NCI-H82 treated with DMSO at 0.1 percent for 48 hours (cell line): ENCODE data around the gene LMX1B.

Experiments used
- DNase-seq: peaks from one replicate; lab custom pipeline; 2025; ENCODE audit not compliant: unreplicated experiment; lab: John Stamatoyannopoulos, UW

LMX1B gene

DNA sequence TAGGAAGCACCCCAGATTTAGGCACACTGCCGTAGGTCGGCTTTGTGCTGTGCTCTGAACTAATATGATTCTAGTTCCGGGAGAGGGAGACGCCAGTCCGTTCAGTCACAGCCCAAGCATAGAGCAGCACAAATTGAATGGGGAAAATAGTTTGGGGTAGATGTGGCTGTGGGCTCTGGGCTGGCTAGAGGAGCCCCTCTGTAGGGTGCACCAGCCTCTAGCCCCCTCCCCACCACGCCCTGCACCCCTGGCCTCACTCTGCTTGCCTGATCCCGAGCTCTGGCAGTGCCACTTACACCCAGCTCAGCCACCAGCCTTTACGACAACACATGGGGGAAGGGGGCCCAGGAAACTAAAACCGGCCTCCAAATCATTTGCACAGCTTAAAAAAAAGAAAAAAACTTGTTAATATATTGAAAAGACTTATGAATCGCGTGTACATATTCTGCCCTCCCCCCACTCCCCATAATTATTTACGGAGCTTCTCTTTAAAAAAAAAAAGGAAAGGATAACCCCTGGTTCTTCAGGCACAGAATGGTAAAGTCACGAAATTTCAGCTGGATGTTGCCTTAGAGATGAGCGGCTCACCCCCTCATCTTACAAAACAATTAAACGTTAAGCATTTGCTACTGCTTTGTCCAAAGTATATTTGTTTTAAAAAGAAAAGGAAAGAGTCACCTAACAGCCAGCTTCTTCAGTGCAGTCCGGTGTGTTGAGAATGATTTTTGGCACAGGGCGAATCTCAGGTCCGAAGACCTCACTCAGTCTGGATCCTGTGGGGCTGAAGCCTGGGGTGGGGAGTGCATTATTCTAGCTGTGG lies 3.5 kb downstream of the LMX1B start:
- DNase-seq: no peak

DNA sequence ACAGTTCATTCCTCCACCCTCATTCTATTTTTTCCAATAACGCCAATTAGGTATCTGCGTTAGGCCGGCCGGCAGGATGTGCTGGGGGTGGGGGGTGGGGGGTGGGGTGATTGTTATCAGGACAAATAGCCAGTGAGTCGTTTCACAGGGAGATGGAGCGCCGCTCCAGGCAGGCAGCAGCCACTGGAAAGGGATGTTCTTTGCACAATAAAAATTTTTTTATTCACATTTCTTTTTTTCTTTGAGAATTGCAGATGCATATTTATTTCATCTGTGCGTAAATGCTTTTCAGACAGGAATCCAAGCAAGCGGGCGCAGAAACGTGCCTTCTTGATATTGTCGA lies 4.1 kb downstream of the LMX1B start:
- no peak for DNase-seq

DNA sequence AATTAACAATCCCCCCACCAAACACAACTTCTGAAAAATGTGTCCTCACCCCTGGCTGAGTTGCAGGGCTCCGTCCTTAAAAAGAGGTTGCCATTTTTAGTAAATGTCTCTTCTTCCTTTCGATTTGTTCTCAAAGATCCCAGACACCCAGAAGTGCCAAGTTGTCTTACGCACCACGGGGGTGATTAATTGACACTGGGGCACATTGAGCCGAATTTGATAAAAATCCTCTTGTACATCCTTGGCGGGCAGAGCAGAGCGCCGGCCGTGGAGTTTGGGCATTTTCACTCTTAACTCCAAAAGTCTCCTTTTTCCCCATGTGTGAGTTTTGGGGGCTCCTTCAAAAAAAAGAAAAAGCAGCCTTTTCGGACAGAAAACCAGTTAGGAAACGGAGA lies 4.5 kb downstream of the LMX1B start:
- no peak for DNase-seq

DNA sequence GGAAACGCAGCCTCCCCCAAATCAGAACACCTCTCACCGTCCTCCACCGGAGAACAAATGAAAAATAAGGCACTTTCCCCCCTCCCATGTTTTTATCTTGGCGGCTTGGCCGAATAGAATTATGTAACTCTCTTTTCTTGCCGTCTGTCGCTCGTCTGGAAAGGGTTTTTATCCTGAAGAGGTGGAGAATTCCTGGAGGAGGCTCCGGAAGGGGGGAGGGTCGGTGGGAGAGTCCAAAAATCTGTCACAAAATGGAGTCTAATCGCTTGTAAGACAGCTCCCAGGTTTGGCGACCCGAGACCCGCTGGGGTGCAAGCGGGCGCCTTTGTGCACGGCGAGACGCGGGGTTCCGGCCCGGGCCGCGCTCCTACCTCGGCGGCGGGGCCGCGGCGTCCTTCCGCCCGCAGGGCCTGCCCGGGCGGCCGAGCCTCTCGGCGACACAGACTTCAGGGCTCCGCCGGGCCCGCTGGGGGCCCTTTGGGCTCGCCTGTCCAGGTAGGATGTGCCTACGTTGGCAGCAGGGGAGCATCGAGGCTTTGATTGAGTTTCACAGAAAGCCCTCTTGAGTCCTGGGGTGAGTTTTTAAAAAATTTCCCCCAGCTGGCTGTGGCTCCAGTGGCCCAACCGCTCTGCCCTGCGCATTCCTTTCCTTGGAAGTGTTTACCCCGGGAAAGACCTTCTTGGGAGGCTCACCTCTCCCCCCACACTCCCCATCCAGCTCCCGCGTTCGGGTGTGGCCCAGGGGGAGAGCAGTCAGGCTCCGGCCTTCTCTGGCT lies 5.0 kb downstream of the LMX1B start:
- no peak for DNase-seq

DNA sequence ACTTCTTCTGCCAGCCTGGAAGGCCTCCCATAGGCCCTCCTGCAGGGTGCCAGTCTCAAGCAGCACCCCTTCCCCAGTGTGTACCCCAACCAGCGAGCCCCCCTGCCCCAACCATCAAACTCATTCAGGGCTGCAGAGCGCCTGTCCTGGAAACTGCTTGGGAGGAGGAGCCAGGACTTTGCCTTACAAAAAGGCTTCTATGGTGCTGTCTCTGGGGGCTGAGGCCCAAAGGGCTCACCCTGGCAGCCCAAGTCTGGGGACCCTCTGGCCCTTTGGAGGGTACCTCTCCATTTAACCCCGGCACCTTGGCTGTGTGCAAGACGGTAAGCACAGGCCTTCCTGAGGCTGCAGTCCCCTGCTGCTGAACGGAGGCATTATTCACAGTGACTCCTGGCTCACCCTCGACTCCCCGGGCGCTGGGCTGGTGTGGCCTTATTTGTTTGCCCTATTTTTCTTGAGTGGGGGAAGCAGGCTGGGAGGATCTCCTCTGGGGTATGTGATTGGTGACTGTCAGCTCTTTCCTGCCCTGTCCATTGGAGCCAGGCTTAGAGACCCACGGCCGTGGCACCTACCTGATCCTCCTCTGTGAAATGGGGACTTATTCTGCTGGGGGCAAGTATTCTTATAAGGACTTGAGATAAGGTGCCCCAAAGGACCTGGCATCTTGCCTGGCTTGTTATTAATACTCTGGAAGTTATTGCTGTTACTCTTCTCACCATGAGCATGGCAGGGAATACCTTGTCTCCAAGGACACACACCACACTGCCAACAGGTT lies 5.8 kb downstream of the LMX1B start:
- no peak for DNase-seq

GRCh38 chr9:126620478-126620877 lies 6.8 kb downstream of the LMX1B start:
- no peak for DNase-seq

DNA sequence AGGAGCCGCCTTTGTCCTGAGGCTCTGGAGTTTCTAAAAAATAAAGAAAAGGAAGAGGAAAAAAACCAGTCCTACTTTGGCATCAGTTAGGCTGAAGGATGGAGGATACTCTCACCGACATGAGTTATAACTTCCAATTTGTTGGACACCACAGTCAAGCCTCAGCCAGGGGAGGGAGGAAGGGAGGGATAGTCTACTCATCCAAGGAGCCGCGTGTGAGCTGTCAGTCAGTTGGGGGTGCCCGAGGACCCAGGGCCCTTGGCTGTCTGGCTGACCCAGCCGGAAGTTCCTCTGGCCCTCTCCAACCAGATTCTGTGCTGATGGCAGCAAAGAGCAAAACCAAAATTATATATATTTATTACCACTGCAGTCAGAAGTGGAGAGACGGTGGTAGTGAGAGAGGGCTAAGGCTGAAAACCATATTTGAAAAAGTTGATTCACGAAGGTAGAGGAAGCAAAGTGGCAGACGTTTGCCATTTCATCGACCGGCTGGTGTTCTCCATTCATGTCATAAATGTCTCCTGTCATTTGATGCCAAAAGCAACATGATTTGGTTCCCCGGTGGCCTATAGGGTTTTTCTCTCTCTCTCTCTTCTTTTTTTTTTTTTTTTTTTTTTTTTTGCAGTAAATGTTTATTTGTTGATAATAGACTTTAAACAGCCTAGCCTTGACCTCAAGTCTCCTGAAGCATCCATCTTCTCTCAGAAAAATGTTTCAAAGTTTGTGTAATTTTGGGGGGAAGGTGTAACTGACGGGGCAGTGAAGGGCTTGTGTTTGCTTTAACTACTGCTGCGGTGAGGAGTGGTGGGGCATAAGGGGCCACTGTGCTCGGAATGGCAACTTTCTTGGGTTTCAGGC lies 7.6 kb downstream of the LMX1B start:
- DNase-seq: no peak

- no peak for DNase-seq
Measured at GRCh38 chr9:126621919-126622735, 8.4 kb downstream of the LMX1B start.

DNA sequence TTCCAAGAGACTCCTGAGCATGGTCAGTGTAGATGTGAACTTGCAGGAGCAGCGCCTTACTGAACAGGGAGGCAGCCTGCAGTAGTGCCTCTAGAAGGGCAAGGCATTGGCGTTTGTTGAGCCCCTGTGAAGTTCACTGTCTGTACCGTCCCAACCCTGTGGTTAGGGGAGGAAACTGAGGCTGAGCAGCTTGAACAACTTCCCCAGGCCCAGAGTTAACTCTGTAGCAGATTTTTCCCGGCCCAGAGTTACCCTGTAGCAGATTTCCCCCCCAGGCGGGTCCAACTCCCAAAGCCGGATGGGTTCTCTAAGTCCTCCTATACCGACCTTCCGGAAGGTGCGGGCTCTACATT lies 9.6 kb downstream of the LMX1B start:
- no peak for DNase-seq

- DNase-seq: no peak
Measured at GRCh38 chr9:126623667-126624478, 10.1 kb downstream of the LMX1B start.

DNA sequence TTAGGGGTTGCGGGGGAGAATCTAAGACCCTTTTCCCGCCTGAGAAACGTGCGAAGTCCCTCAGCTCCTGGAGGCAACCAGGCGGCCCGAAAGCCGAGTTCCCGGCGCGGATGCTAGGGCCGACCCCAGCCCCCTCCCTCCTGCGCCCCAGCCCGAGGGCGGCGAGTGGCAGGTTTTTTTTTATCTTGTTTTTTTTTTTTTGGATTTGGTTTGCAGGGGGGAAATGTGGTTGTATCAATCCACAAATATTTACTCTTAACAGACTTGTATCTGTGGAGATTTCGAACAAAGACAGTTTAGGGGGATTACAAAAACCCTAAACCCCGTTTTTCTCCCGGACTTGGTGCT lies 10.7 kb downstream of the LMX1B start:
- no peak for DNase-seq

DNA sequence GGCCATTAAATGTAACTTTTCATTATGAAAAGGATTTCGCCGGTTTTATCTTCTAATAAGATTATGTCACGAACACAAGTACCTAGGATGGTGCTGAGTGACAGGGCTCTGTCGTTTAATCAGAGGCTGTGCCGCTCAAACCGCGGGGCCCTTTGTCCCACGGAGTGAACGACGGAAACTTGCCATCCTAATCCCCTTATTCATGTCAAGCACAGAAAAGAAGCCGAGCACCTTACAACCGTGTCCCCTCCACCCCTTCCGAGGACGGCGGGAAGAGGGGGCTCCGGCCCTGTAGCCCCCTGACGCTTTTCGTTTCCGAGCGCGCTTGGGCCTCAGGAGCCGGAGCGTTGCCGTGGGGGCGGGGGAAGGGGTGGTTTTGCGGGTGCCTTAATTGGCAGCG lies 11.2 kb downstream of the LMX1B start:
- DNase-seq: no peak

GRCh38 chr9:126625329-126626126 lies 11.8 kb downstream of the LMX1B start:
- DNase-seq: no peak

DNA sequence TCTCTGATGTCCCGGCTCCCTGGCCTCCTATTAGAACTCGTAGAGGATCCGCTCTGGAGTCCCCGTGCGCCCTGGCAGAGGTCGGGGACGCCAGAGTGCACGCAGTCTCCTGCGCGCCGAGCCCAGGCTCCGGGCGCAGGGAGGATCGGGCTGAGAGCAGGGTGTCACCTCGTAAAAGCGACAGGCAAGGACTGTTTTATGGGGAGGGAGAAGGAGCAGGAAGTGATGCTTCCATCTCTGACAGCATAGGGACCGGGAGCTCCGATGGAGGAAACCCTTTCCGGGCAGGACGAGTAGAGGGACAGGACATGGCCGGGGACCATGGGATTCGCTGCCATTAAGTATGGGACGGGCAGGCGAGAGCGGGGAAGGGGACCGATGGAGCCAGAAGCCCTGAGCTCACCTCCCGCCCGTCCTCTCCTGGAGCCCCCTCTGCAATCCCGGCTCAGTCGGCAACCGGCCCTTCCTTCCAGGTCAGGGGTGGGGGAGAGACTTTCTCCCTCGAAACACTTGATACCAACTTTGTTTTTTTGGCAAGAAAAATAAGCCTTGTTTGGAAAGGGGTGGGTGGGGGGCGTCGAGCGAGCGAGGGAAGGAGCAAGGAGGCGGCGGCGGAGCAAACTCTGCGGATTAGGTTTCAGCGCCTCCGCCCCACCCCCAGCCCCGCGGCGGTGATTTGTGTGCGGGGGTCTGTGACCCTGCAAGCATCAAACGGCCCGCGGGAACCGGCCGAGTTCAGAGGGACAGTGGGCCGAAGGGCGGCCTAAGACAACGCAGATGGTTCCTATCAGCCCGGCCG lies 12.6 kb downstream of the LMX1B start:
- no peak for DNase-seq

- DNase-seq: no peak
Measured at GRCh38 chr9:126626926-126627233, 13.2 kb downstream of the LMX1B start.

GRCh38 chr9:126628146-126628545 lies 14.4 kb downstream of the LMX1B start:
- no peak for DNase-seq

GRCh38 chr9:126628969-126629674 lies 15.4 kb downstream of the LMX1B start:
- DNase-seq: no peak
